ENCODE results near the gene SEPTIN5. TPM values are rescaled to one million over a fixed set of nuclear protein-coding genes. Genes with fewer than 3 reads are reported as not detected.

SEPTIN5 gene
- total and polyA plus RNA-seq, 7 donors = 3.7 to 10.9 (median 7.0) TPM

DNA sequence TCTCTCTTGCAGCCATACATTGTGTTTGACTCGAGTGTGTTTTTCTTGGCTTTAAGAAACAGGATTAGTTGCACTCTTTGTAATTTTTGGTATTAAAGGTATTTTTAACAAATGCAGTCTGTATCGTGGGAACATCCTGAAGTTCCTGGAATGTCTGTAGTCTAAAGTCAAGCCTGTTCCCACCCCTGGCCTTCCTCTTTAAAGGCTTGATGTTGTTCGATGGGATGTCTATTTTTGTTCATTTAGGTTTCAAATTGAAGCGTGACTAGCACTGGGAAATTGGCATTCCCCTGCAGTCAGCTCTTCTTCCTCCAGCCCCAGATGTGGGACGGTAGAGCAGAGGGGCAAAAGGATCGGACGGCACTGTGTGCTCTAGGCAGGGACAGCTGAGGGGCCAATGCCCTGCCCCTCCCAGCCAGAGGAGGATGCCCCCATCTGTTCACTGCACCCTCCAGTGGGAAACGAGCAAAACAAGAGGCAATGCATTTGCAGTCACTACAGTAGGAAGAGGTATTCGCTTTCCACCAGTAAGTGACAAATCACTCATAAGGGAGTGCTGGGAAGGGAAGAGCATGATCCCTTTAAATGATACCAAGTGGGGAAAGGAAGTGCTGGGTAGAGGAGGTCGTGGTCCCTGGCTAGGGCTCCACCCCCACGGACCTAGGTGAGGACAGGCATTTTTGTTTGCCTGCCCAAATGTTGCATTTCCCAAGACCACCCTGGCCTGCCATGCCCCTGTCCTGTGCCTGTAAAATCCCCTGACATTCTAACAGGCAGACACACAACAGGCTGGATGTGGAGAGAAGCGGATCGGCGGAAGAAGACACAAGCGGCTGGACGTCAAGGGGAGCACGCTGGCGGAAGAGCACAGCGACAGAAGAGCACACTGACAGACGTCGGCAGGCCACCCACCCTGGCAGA is 47.4 kb upstream of the SEPTIN5 start:
- Histone ChIP-seq H3K27me3 (ENCODE audit: insufficient read depth in 3 of 3, low read length in 2 of 3) (peaks cover 0 to 13% (median 0%) of the 10 kb centered on the region in 3 donors), H3K36me3 (ENCODE audit: insufficient read depth in 1 of 2, low read depth in 1 of 2) (no peaks in the 10 kb centered on the region), H3K27ac (no peak overlapping the region), H3K9me3 (no peaks in the 10 kb centered on the region), H3K4me1 (peaks cover 7% of the 10 kb centered on the region), H3K4me3 (no peak overlapping the region)
- TF ChIP-seq, protein P1, sequence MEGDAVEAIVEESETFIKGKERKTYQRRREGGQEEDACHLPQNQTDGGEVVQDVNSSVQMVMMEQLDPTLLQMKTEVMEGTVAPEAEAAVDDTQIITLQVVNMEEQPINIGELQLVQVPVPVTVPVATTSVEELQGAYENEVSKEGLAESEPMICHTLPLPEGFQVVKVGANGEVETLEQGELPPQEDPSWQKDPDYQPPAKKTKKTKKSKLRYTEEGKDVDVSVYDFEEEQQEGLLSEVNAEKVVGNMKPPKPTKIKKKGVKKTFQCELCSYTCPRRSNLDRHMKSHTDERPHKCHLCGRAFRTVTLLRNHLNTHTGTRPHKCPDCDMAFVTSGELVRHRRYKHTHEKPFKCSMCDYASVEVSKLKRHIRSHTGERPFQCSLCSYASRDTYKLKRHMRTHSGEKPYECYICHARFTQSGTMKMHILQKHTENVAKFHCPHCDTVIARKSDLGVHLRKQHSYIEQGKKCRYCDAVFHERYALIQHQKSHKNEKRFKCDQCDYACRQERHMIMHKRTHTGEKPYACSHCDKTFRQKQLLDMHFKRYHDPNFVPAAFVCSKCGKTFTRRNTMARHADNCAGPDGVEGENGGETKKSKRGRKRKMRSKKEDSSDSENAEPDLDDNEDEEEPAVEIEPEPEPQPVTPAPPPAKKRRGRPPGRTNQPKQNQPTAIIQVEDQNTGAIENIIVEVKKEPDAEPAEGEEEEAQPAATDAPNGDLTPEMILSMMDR (IDR thresholded peaks at IDR 0.05) = no peak
- no peak for DNase-seq
- intact Hi-C loops (cut with DNase I) = no loop called here
- no peak for ATAC-seq
- WGBS, 3 donors = 45 to 49% (median 47%) methylated on average over 21 of the region's 21 CpGs

DNA sequence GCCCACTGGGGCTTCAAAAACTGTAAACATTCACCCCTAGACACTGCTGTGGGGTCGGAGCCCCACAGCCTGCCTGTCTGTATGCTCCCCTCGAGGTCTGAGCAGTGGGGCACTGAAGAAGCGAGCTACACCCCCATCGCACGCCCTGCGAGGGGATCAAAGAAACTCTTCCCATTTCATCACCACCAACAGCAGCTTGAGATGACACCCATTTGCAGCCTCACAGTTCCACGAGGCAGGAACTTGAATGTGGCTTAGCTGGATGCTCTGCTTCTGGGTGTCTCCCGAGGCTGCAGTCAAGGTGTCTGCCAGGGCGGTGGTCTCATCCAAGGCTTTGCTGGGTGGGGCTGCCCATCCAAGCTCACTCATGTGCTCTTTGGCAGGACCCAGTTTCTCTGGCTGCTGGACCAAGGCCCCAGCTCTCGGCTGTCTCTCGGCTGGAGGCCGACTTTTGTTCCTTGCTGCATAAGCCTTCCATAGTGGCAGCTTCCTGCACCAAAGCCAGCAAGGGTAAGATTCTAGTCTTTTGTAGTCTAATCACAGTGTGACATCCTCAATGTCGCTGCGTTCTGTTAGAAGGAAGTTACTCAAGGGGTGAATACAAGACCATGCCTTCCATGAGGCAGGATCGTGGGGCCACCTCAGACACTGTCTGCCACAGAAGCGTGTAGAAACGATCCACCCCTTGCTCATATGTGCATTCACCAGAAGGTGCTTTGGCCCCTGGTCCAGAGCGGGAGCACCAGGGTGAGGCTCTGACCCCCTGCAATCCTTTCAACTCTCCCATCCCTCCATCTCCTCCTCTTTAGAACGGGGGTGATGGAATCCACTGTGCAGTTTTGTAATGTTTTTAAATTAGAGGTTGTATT is 46.2 kb upstream of the SEPTIN5 start:
- intact Hi-C loops (cut with DNase I) = no loop called here
- no peaks in the 10 kb centered on the region for H3K36me3 ChIP-seq (ENCODE audit: insufficient read depth in 1 of 2, low read depth in 1 of 2)
- no peaks in the 10 kb centered on the region for H3K9me3 ChIP-seq
- no peak overlapping the region for H3K27ac ChIP-seq
- peaks cover 0 to 13% (median 0%) of the 10 kb centered on the region in 3 donors for H3K27me3 ChIP-seq (ENCODE audit: insufficient read depth in 3 of 3, low read length in 2 of 3)
- WGBS, 3 donors = 89 to 90% (median 89%) methylated on average over 19 of the region's 19 CpGs
- H3K4me3 ChIP-seq = no peak overlapping the region
- ATAC-seq = no peak
- H3K4me1 ChIP-seq = peaks cover 7% of the 10 kb centered on the region
- TF ChIP-seq, protein P1 (IDR thresholded peaks at IDR 0.05) = no peak
- DNase-seq = no peak

DNA sequence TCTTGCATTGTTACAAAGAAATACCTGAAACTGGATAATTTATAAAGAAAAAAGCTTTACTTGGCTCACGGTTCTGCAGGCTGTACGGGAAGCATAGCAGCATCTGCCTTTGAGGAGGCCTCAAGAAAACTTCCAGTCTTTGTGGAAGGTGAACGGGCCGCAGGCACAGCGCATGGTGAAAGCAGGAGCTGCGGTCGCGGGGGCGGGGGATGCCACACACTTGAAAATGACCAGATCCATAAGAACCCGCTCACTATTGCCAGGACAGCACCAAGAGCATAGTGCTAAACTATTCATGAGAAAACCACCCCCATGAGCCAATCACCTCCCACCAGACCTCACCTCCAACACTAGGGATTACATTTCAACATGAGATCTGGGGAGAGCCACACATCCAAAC is 45.6 kb upstream of the SEPTIN5 start:
- TF ChIP-seq, protein P1 (IDR thresholded peaks at IDR 0.05) = no peak
- Histone ChIP-seq H3K9me3 (no peaks in the 10 kb centered on the region), H3K27me3 (ENCODE audit: insufficient read depth in 3 of 3, low read length in 2 of 3) (peaks cover 0 to 13% (median 0%) of the 10 kb centered on the region in 3 donors), H3K27ac (no peak overlapping the region), H3K4me3 (no peak overlapping the region), H3K4me1 (peaks cover under 1% of the 10 kb centered on the region), H3K36me3 (ENCODE audit: insufficient read depth in 1 of 2, low read depth in 1 of 2) (no peaks in the 10 kb centered on the region)
- intact Hi-C loops (cut with DNase I) = no loop called here
- WGBS, 3 donors = 94 to 97% (median 95%) methylated on average over 10 of the region's 10 CpGs
- no peak for DNase-seq
- no peak for ATAC-seq

DNA sequence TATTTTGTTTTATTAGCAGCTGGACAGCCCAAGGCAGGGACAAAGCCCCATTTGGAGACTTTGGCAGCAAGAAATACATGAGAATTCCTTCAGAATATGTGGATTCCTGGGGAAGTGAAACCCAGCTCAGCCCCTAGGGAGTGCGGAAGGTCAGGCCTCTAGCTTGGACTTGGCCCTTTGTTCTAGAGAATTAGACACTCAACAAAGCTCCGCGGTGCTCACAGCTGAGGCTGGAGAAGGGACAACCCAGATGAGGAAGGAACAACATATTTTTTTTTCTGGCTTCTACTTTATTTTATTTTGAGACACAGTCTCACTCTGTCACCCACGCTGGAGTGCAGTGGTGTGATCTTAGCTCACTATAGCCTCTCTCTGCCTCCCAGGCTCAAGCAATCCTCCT is 44.7 kb upstream of the SEPTIN5 start:
- DNase-seq (no peak), ATAC-seq (no peak)
- TF ChIP-seq, protein P1 (IDR thresholded peaks at IDR 0.05) = no peak
- WGBS, 3 donors = 50 to 58% (median 53%) methylated on average over 4 of the region's 4 CpGs
- H3K27me3 ChIP-seq (ENCODE audit: insufficient read depth in 3 of 3, low read length in 2 of 3) = peaks cover 0 to 13% (median 0%) of the 10 kb centered on the region in 3 donors
- H3K36me3 ChIP-seq (ENCODE audit: insufficient read depth in 1 of 2, low read depth in 1 of 2) = no peaks in the 10 kb centered on the region
- H3K4me1 ChIP-seq = no peaks in the 10 kb centered on the region
- H3K9me3 ChIP-seq = no peaks in the 10 kb centered on the region
- no peak overlapping the region for H3K4me3 ChIP-seq
- H3K27ac ChIP-seq = no peak overlapping the region
- intact Hi-C loops (cut with DNase I) = no loop called here
